Keratinocyte (primary cell): ENCODE data around the gene SWT1. TPM values are rescaled to one million over a fixed set of nuclear protein-coding genes. Genes with fewer than 3 reads are reported as not detected.

Experiments used
- DNase-seq: peaks from one replicate; pipeline ENCODE4 v3.0.0-alpha.2; 2011; ENCODE audit warnings: low read depth, missing footprints, low spot score
- FAIRE-seq: peaks from 2 replicates; lab custom pipeline; 2011; peaks lifted over from hg19 to GRCh38; lab: Jason Lieb, UNC
- H2AFZ ChIP-seq: 2 replicates; pipeline ENCODE4 v1.6.0; 2012; ENCODE audit warnings: low read length, control low read depth, inconsistent platforms; ENCODE audit not compliant: control insufficient read depth
- H3K27ac ChIP-seq: 2 replicates; pipeline ENCODE4 v1.5.1; 2011; ENCODE audit warnings: low read length; ENCODE audit not compliant: control insufficient read depth, insufficient read depth
- H3K27me3 ChIP-seq: 3 replicates; pipeline ENCODE4 v1.6.0; 2011; ENCODE audit warnings: low read length; ENCODE audit not compliant: control insufficient read depth, insufficient read depth; ENCODE audit errors: extremely low read depth
- H3K36me3 ChIP-seq, 2 experiments: 2 replicates in 1 of 2; 3 replicates in 1 of 2; pipeline ENCODE4 v1.5.1; 2011; ENCODE audit warnings: low read length in 2 of 2, mild to moderate bottlenecking in 1 of 2; ENCODE audit not compliant: control insufficient read depth in 2 of 2, insufficient read depth in 2 of 2; ENCODE audit errors: extremely low read depth in 1 of 2
- H3K4me1 ChIP-seq: 3 replicates; pipeline ENCODE4 v1.5.1; 2011; ENCODE audit warnings: low read length; ENCODE audit not compliant: control insufficient read depth, insufficient read depth; ENCODE audit errors: extremely low read depth
- H3K4me2 ChIP-seq: 3 replicates; pipeline ENCODE4 v1.6.0; 2011; ENCODE audit warnings: low read depth, low read length; ENCODE audit not compliant: control insufficient read depth, insufficient read depth; ENCODE audit errors: extremely low read depth
- H3K4me3 ChIP-seq, 3 experiments: fragments of 200-600 bp in 1 of 3; sonication (generic) in 1 of 3; 2 replicates in 2 of 3; 3 replicates in 1 of 3; pipeline ENCODE4 v1.5.1; 2011 to 2016; ENCODE audit warnings: low read length in 3 of 3, mild to moderate bottlenecking in 3 of 3, control low read depth in 2 of 3, inconsistent platforms in 1 of 3, low read depth in 1 of 3, mixed read lengths in 1 of 3, mixed run types in 1 of 3, moderate library complexity in 1 of 3; ENCODE audit not compliant: control insufficient read depth in 2 of 3, insufficient read depth in 2 of 3; ENCODE audit errors: extremely low read depth in 1 of 3
- H3K79me2 ChIP-seq: 2 replicates; pipeline ENCODE4 v1.6.0; 2012; ENCODE audit warnings: low read length; ENCODE audit not compliant: control insufficient read depth, insufficient read depth
- H3K9ac ChIP-seq: 3 replicates; pipeline ENCODE4 v1.6.0; 2011; ENCODE audit warnings: low read length; ENCODE audit not compliant: control insufficient read depth, insufficient read depth; ENCODE audit errors: extremely low read depth
- H3K9me1 ChIP-seq: 3 replicates; pipeline ENCODE4 v1.6.0; 2011; ENCODE audit warnings: low read length; ENCODE audit not compliant: control insufficient read depth, insufficient read depth; ENCODE audit errors: extremely low read depth
- H3K9me3 ChIP-seq: 2 replicates; pipeline ENCODE4 v1.5.1; 2012; ENCODE audit warnings: low read depth, low read length; ENCODE audit not compliant: control insufficient read depth
- H4K20me1 ChIP-seq: 3 replicates; pipeline ENCODE4 v1.6.0; 2011; ENCODE audit warnings: low read length; ENCODE audit not compliant: control insufficient read depth, insufficient read depth; ENCODE audit errors: extremely low read depth
- EZH2 ChIP-seq: IDR thresholded peaks from one replicate; pipeline ENCODE4 v1.6.1; 2012; ENCODE audit warnings: inconsistent platforms, mild to moderate bottlenecking, low read length, moderate library complexity
- dilution Hi-C: fragments of 300-500 bp; cut with MboI; formaldehyde crosslinking; loops from one replicate; pipeline ENCODE4 v1.7.0; 2020; ENCODE audit warnings: low sequenced_read_pairs; ENCODE audit not compliant: extremely low pct_ligation_motif_present
- polyA plus RNA-seq, 5 experiments: library from polyadenylated mRNA; depleted of rRNA in 3 of 5; stranded (reverse) in 3 of 5; stranded (forward) in 1 of 5; unstranded in 1 of 5; fragments of >200 nt; gene quantifications; 1 replicate in 1 of 5; 2 replicates in 3 of 5; 3 replicates in 1 of 5; pipeline versions ENCODE4 v1.2.1 to v1.2.3, GENCODE V29; 2011 to 2012; ENCODE audit warnings: missing spikeins in 2 of 5, low read depth in 1 of 5, low replicate concordance in 1 of 5
- TF ChIP-seq, protein P1 (sequence below), 3 experiments: IDR thresholded peaks in 1 of 3; conservative IDR thresholded peaks in 1 of 3; optimal IDR thresholded peaks in 1 of 3; 2 replicates in 2 of 3; 3 replicates in 1 of 3; pipeline versions ENCODE3 to v1.5.1; 2011; ENCODE audit warnings: low read length in 3 of 3, mild to moderate bottlenecking in 3 of 3, moderate library complexity in 2 of 3, control low read depth in 1 of 3, inconsistent platforms in 1 of 3; ENCODE audit not compliant: insufficient read depth in 2 of 3; ENCODE audit errors: extremely low read depth in 1 of 3

Gene SWT1
- polyA plus RNA-seq, 1 donor (not counting 4 experiments of a cell fraction or from before 2014, with no cell fraction given): 2.9 TPM

DNA sequence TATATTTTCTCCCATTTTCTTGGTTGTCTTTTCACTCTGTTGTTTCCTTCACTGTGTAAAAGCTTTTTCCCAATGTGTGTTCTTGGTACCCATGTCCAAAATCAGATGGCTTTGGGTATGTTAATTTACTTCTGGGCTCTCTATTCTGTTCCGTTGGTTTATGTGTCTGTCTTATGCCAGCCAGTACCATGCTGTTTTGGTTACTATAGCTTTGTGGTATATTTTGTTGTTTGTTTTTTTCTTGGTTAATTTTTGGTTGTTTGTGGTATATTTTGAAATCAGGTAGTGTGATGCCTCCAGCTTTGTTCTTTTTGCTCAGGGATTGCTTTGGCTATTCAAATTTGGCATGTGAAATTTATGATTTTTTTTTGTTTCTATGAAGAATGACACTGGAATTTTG lies 67.2 kb downstream of the SWT1 start:
- dilution Hi-C loops: no loop called here
- FAIRE-seq: no peak

DNA sequence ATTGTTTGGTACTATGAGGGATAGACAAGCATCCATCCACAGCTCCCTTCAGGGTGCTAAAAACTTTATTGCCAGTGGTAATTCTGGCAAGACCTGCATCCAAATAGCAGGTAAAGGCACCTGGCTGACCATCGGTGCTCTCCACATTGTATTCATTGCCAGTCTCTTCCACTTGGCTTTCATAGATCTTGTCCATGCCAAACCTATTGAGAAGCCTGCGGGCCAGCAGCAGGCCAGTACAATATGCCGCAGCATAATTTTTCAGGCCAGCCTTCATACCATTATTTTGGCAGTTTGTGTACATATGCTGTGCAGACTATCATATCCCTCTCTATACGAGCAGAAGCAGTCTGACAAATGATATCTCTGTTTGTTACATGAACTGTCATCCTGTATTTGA lies 70.2 kb downstream of the SWT1 start:
- Histone ChIP-seq H2AFZ (no peak overlapping the region), H3K9me1 (no peaks in the 10 kb centered on the region), H4K20me1 (no peaks in the 10 kb centered on the region), H3K4me2 (no peak overlapping the region), H3K27ac (no peak overlapping the region), H3K27me3 (no peaks in the 10 kb centered on the region), H3K79me2 (no peaks in the 10 kb centered on the region), H3K9me3 (no peaks in the 10 kb centered on the region), H3K4me3 (no peak overlapping the region), H3K4me1 (no peaks in the 10 kb centered on the region), H3K36me3 (no peaks in the 10 kb centered on the region), H3K9ac (no peak overlapping the region)
- no peak for FAIRE-seq
- DNase-seq: no peak
- TF ChIP-seq, protein P1, sequence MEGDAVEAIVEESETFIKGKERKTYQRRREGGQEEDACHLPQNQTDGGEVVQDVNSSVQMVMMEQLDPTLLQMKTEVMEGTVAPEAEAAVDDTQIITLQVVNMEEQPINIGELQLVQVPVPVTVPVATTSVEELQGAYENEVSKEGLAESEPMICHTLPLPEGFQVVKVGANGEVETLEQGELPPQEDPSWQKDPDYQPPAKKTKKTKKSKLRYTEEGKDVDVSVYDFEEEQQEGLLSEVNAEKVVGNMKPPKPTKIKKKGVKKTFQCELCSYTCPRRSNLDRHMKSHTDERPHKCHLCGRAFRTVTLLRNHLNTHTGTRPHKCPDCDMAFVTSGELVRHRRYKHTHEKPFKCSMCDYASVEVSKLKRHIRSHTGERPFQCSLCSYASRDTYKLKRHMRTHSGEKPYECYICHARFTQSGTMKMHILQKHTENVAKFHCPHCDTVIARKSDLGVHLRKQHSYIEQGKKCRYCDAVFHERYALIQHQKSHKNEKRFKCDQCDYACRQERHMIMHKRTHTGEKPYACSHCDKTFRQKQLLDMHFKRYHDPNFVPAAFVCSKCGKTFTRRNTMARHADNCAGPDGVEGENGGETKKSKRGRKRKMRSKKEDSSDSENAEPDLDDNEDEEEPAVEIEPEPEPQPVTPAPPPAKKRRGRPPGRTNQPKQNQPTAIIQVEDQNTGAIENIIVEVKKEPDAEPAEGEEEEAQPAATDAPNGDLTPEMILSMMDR (optimal IDR thresholded peaks at IDR 0.05 in 1 of 3, IDR thresholded peaks at IDR 0.05 in 1 of 3, conservative IDR thresholded peaks at IDR 0.05 in 1 of 3; ENCODE audit: extremely low read depth in 1 of 3, insufficient read depth in 2 of 3, low read length in 3 of 3): no peak
- TF ChIP-seq EZH2: no peak
- dilution Hi-C loops: no loop called here

More for the DNA sequence above, 67.2 kb downstream of the SWT1 start:
- H4K20me1 ChIP-seq: no peaks in the 10 kb centered on the region
- no peak overlapping the region for H3K4me2 ChIP-seq
- TF ChIP-seq EZH2: no peak
- TF ChIP-seq, protein P1 (optimal IDR thresholded peaks at IDR 0.05 in 1 of 3, IDR thresholded peaks at IDR 0.05 in 1 of 3, conservative IDR thresholded peaks at IDR 0.05 in 1 of 3; ENCODE audit: extremely low read depth in 1 of 3, insufficient read depth in 2 of 3, low read length in 3 of 3): no peak
- H3K9me1 ChIP-seq: no peaks in the 10 kb centered on the region
- H3K9me3 ChIP-seq: no peaks in the 10 kb centered on the region
- H3K4me1 ChIP-seq: no peaks in the 10 kb centered on the region
- H3K9ac ChIP-seq: no peak overlapping the region
- no peaks in the 10 kb centered on the region for H3K27me3 ChIP-seq
- no peaks in the 10 kb centered on the region for H3K79me2 ChIP-seq
- no peak overlapping the region for H3K27ac ChIP-seq
- H2AFZ ChIP-seq: no peak overlapping the region
- no peak for DNase-seq
- no peaks in the 10 kb centered on the region for H3K36me3 ChIP-seq
- H3K4me3 ChIP-seq: no peak overlapping the region
